ENCODE measurements around the gene GNA15. TPM values are rescaled to one million over a fixed set of nuclear protein-coding genes. Genes with fewer than 3 reads are reported as not detected.
A peak's percentile ranks its signal among the peaks of the same experiment; 100 is the strongest.

The GNA15 gene
- total RNA-seq (2021; fragmentation: NEBNext Ultra II Directional; extraction: Animal tissue kit (Norgen Biotek cat#: 25700)), result 0.25 and 0.26 TPM in 2 replicates
- 0.36 and 0.45 TPM in 2 replicates for polyA plus RNA-seq (2011; rRNA removed)
- 0.61 TPM for polyA plus RNA-seq (2011; cell fraction: cytosol; rRNA removed)
- polyA plus RNA-seq (2011; cell fraction: nucleus; rRNA removed), result 0.16 TPM
- polyA plus RNA-seq (2012, experiment 1 of 2), result 0.13 to 0.46 TPM (median 0.29 TPM) in 3 of 4 replicates, not detected in the other
- 0.14 TPM for polyA plus RNA-seq (2012, experiment 2 of 2)
- polyA plus RNA-seq (2013, experiment 1 of 2), result 0.36 TPM
- 0.40 TPM for polyA plus RNA-seq (2013, experiment 2 of 2)
- polyA minus RNA-seq (2011; rRNA and poly(A)+ RNA removed), result 0.07 and 0.13 TPM in 2 replicates
- polyA minus RNA-seq (2011; cell fraction: cytosol; rRNA and poly(A)+ RNA removed), result not detected
- polyA minus RNA-seq (2011; cell fraction: nucleus; rRNA and poly(A)+ RNA removed), result not detected
- long read RNA-seq, experiment 1, partial matches to known transcripts, result 2 of 2 reads
- long read RNA-seq, experiment 1, other reads (novel, unspliced or antisense), result 0 of 2 reads
- long read RNA-seq, experiment 2, partial matches to known transcripts, result 1 of 1 reads
- long read RNA-seq, experiment 2, other reads (novel, unspliced or antisense), result 0 of 1 reads

GRCh38 chr19:3135961-3136683 is at the start of gene GNA15:
TSS of gene GNA15 (plus strand) at chr19:3136033. CDS start at chr19:3136451, 418 bp downstream.
- no peak for TF ChIP-seq NRF1 (IDR thresholded peaks at IDR 0.05; ENCODE audit: low read depth, low read length)
- TF ChIP-seq KDM1A (IDR thresholded peaks at IDR 0.05; ENCODE audit: borderline replicate concordance, low read length), result no peak
- TF ChIP-seq CTBP2 (IDR thresholded peaks at IDR 0.05; ENCODE audit: borderline replicate concordance, insufficient read depth, insufficient read length, low read length), result no peak
- no peak for TF ChIP-seq KDM4A (IDR thresholded peaks at IDR 0.05; ENCODE audit: low read depth, low read length, severe bottlenecking)
- no peak for TF ChIP-seq YY1 (IDR thresholded peaks at IDR 0.05; ENCODE audit: low read depth, low read length)
- no peak for TF ChIP-seq BRCA1 (IDR thresholded peaks at IDR 0.05; ENCODE audit: low read depth, low read length)
- Histone ChIP-seq H3K9me3 (ENCODE audit: insufficient read depth in 2 of 2, low read depth in 1 of 2, low read length in 1 of 2) (no peaks in the 10 kb centered on the region), H3K27ac (ENCODE audit: low read depth, low read length) (no peak within 1 kb of the TSS), H3K79me1 (ENCODE audit: low read depth, low read length) (no peaks in the 10 kb centered on the region), H3K27me3 (replicated peaks in 1 of 4; ENCODE audit: control insufficient read depth in 3 of 4, extremely low read depth in 1 of 4, insufficient read depth in 3 of 4, low read length in 3 of 4) (no peaks in the 10 kb centered on the region), H2BK120ac (replicated peaks; ENCODE audit: low read depth, low read length) (no peak within 1 kb of the TSS), H2AFZ (ENCODE audit: low read length) (no peak within 1 kb of the TSS), H3K4me3 (ENCODE audit: extremely low read depth in 1 of 4, insufficient read depth in 2 of 4, low read depth in 3 of 4, low read length in 4 of 4) (no peak within 1 kb of the TSS), H4K91ac (replicated peaks; ENCODE audit: insufficient read length, low read length) (no peak within 1 kb of the TSS), H4K5ac (ENCODE audit: insufficient read length, low read depth, low read length) (no peak within 1 kb of the TSS), H3K18ac (ENCODE audit: extremely low read depth, low read length) (no peak within 1 kb of the TSS), H3K79me2 (ENCODE audit: control insufficient read depth in 1 of 2, insufficient read depth in 2 of 2, low read length in 2 of 2) (no peaks in the 10 kb centered on the region), H3K23me2 (ENCODE audit: low read depth, low read length) (no peaks in the 10 kb centered on the region), H2BK15ac (ENCODE audit: low read length) (no peak within 1 kb of the TSS), H3K36me3 (ENCODE audit: control insufficient read depth in 2 of 4, insufficient read depth in 4 of 4, low read length in 3 of 4) (no peaks in the 10 kb centered on the region), H3K14ac (ENCODE audit: insufficient read length) (no peak within 1 kb of the TSS), H3K23ac (ENCODE audit: insufficient read length) (no peak within 1 kb of the TSS), H3K4me1 (replicated peaks in 1 of 4; ENCODE audit: control insufficient read depth in 3 of 4, insufficient read depth in 4 of 4, low read length in 3 of 4) (peaks cover 0 to 4% (median 0%) of the 10 kb centered on the region in 4 experiments; a peak in 1 of 7 replicates), H2BK12ac (ENCODE audit: low read depth, low read length) (no peak within 1 kb of the TSS), H4K8ac (ENCODE audit: extremely low read depth, insufficient read depth, low read length) (peak within 1 kb of the TSS; percentile 51; the same call in 1 of the 2 replicates), H4K20me1 (replicated peaks in 1 of 2; ENCODE audit: control insufficient read depth in 1 of 2, insufficient read depth in 2 of 2, low read length in 2 of 2) (no peaks in the 10 kb centered on the region), H2BK5ac (ENCODE audit: low read depth, low read length) (no peak within 1 kb of the TSS), H3K56ac (replicated peaks; ENCODE audit: insufficient read length, low read depth, low read length) (no peak within 1 kb of the TSS), H3K4ac (replicated peaks; ENCODE audit: insufficient read length, low read depth, low read length) (no peak within 1 kb of the TSS), H2AK5ac (ENCODE audit: low read depth, low read length) (no peak within 1 kb of the TSS), H2BK20ac (ENCODE audit: low read length) (no peak within 1 kb of the TSS), H3K9ac (replicated peaks in 1 of 4; ENCODE audit: extremely low read depth in 1 of 4, low read depth in 3 of 4, low read length in 3 of 4) (no peak within 1 kb of the TSS), H3K4me2 (ENCODE audit: insufficient read depth in 1 of 2, low read depth in 2 of 2, low read length in 2 of 2) (no peak within 1 kb of the TSS)
- FAIRE-seq (no peak), DNase-seq (ENCODE audit: low read depth in 1 of 2, low spot score in 2 of 2) (no peak)
- CTCF ChIA-PET (ENCODE audit: partially characterized antibody), result interaction anchor here (1.7 to 12.0 kb wide), 3 partner anchors 8 to 28 kb away, joined by 3 to 166 read pairs (median 12); no protein-coding TSS in a partner anchor
- POLR2A ChIA-PET (ENCODE audit: partially characterized antibody), result no interaction called here
- 87% methylated on average over 17 of the region's 40 CpGs; no CpG with 5 or more reads in 1 of the 2 experiments for WGBS, 2 experiments (ENCODE audit: extremely low coverage in 1 of 2, insufficient coverage in 1 of 2, insufficient read length in 1 of 2, insufficient replicate concordance in 2 of 2, low coverage in 1 of 2, low lambda C conversion rate in 2 of 2, missing lambda C conversion rate in 1 of 2)
